ENCODE measurements around the gene LRPAP1. TPM values are rescaled to one million over a fixed set of nuclear protein-coding genes. Genes with fewer than 3 reads are reported as not detected.

The LRPAP1 gene
- total and polyA plus RNA-seq, 12 donors = 49.9 to 418 (median 345) TPM

DNA sequence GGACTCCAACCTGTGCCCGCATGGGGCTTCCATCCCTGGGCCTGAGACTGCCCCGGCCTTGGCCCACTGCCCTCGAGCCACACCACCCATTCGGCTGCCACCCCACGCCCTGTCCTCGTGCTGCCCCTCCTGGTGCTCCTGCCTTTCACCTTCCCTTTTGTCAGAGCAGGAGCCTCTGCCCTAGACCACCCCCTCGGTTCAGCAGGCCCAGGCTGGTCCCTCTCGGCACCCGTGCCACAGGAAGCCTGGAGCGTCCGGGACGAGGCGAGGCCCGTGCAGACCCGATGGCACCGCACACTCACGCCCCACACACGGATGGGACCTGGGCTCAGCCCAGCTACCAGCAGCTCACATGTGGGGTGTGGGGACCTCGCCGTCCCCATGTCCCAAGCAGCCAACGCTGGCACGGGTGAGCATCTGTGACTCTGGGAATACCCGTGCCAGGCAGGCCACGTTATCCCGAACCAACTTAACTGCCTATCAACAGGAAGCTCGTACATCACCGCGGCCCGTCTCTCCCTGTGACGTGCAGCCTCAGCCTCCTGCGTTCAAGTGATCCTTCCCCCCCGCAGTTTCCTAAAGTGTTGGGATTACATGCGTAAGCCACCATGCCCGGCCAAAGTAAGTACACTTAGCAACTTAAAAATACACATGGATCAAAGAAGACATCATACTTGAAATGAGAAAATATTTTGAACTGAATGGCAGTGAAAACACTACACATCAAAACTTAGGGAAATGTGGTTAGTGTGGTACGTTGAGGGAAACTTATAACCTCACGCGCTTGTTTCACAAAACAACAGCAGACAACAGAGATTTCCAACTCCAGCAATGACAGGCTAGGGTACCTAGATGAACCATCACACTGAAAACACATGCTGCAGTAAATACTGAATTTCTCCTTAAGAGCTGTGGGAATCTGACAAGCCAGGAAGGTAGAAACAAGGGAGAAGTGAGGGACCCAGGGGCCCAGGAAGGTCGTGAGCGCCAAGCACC is 29.0 kb downstream of the LRPAP1 start:
- intact Hi-C loops (cut with DNase I) = no loop called here
- DNase-seq = no peak
- TF ChIP-seq CTCF (IDR thresholded peaks at IDR 0.05) = no peak
- H3K36me3 ChIP-seq = peaks cover 0 to 73% (median 15%) of the 10 kb centered on the region in 9 donors
- H3K4me1 ChIP-seq = peaks cover 8 to 53% (median 28%) of the 10 kb centered on the region in 9 donors
- H3K9me3 ChIP-seq = no peaks in the 10 kb centered on the region
- WGBS, 2 donors = 84 to 87% methylated on average over 39 of the region's 39 CpGs
- no peak overlapping the region for H3K4me3 ChIP-seq
- H3K27me3 ChIP-seq = no peaks in the 10 kb centered on the region
- H3K27ac ChIP-seq = peak overlapping the region in 7 of 10 donors; percentile 9 to 81 (median 45)
- peak in 6 of 8 donors; percentile 1 to 58 (median 20) for ATAC-seq

DNA sequence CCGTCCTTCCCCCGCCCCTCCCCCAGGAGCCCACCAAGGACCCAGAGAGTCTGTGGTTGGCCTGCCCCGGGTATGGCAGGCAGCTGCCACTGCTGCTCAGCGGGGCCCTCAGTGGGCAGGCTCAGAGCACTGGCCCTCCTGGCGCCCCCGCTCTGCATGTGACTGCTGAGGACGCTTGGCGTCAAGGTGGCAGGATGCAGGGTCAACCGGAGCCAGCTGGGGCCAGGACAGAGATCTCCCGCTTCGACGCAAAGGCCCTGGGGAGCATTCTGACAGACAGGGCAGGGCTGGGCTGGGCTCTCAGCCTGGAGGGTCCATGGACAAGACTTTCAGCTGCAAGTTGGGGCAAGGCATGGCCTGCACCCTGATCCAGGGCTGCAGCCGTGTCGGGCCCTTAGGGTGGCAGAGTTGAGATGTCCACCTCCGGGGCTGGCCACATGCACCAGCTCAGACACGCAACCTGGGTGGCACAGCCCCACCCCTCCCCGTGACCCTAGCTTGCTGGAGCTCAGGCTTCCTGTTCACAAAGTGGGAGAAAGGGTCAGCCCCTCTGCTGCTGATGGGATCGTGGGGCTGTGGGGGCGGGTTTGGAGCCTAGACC is 30.3 kb downstream of the LRPAP1 start:
- ATAC-seq (peak in 7 of 8 donors; percentile 1 to 17 (median 9)), DNase-seq (no peak)
- TF ChIP-seq CTCF (IDR thresholded peaks at IDR 0.05) = no peak
- no peaks in the 10 kb centered on the region for H3K9me3 ChIP-seq
- no peaks in the 10 kb centered on the region for H3K27me3 ChIP-seq
- WGBS, 2 donors = 60 to 76% methylated on average over 19 of the region's 19 CpGs
- H3K4me1 ChIP-seq = peaks cover 9 to 64% (median 34%) of the 10 kb centered on the region in 9 donors
- intact Hi-C loops (cut with DNase I) = no loop called here
- H3K27ac ChIP-seq = peak overlapping the region in 5 of 10 donors; percentile 32 to 81 (median 69)
- peaks cover 0 to 66% (median 9%) of the 10 kb centered on the region in 9 donors for H3K36me3 ChIP-seq
- H3K4me3 ChIP-seq = no peak overlapping the region

DNA sequence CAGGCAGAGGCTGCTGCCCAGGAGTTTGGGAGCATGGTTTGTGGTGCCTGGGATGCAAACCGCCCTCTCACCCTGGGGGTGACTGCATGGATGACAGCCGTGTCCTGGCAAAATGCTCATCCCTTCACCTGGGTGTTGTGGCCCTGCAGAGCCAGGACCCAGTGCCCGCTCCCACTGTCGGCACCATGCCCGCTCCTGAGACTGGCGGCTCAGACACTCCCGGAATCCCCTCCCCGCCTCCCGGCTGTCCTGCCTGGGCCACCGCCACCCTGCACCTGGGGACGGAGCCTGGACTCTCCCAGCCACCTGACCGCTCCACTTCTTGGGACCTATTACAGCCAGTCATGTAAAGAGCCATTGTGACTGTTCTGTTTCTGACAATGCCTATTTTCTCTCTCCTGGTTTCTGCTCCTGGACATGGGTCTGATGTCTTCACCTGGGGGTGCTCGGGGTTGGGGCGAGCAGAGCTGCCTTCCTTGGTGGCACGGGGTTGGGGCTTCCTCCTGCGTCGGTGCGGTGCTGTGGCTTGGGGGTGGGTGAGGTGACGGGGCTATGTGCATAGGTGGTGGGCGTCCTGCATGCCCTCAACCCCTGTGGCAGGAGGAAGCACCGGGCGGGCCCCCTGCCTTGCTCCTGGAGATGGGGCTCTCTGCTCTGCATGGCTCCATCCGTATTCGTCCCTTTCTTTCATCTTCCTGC is 30.9 kb downstream of the LRPAP1 start:
- Histone ChIP-seq H3K4me1 (peaks cover 9 to 67% (median 36%) of the 10 kb centered on the region in 9 donors), H3K27ac (peak overlapping the region in 3 of 10 donors; percentile 69 to 81 (median 73)), H3K27me3 (peaks cover 0 to 4% (median 0%) of the 10 kb centered on the region in 7 donors), H3K9me3 (no peaks in the 10 kb centered on the region), H3K36me3 (peaks cover 0 to 59% (median 2%) of the 10 kb centered on the region in 9 donors), H3K4me3 (no peak overlapping the region)
- TF ChIP-seq CTCF (IDR thresholded peaks at IDR 0.05) = no peak
- intact Hi-C loops (cut with DNase I) = no loop called here
- DNase-seq (no peak), ATAC-seq (no peak)
- 86 to 87% methylated on average over 24 of the region's 24 CpGs for WGBS, 2 donors

All from heart right ventricle (tissue), 16 donors.